Mucosa of stomach (tissue), 1 donor: Measurements from ENCODE around the gene XXYLT1.
"Not testable (repeated sequence)": the region's sequence is repeated elsewhere in the genome, so short reads cannot be mapped to it uniquely, and the experiment has no call there.

Source experiments
- H3K27me3 ChIP-seq: one replicate; pipeline ENCODE4 v1.7.0; 2013; ENCODE audit warnings: mild to moderate bottlenecking, low read length; ENCODE audit not compliant: control insufficient read depth, insufficient read depth
- H3K36me3 ChIP-seq: one replicate; pipeline ENCODE4 v1.7.0; 2013; ENCODE audit warnings: low read length; ENCODE audit not compliant: control insufficient read depth, insufficient read depth
- H3K4me1 ChIP-seq: one replicate; pipeline ENCODE4 v1.7.0; 2013; ENCODE audit warnings: mild to moderate bottlenecking, low read length; ENCODE audit not compliant: control insufficient read depth, insufficient read depth
- H3K4me3 ChIP-seq: one replicate; pipeline ENCODE4 v1.7.0; 2013; ENCODE audit warnings: low read length
- H3K9ac ChIP-seq: one replicate; pipeline ENCODE4 v1.7.0; 2013; ENCODE audit warnings: mild to moderate bottlenecking, low read length, moderate library complexity
- H3K9me3 ChIP-seq: one replicate; pipeline ENCODE4 v1.7.0; 2013; ENCODE audit warnings: mild to moderate bottlenecking, low read length, moderate library complexity; ENCODE audit not compliant: control insufficient read depth
- donor health status: Pancreatic carcinoma.

Gene XXYLT1

GRCh38 chr3:195270817-195271409 lies at the start of gene XXYLT1:
XXYLT1 (minus strand) TSS chr3:195271159; CDS start chr3:195271058, 101 bp downstream.
- Histone ChIP-seq H3K9me3 (no peaks in the 10 kb centered on the region), H3K27me3 (no peaks in the 10 kb centered on the region), H3K4me1 (peaks cover 24% of the 10 kb centered on the region), H3K36me3 (no peaks in the 10 kb centered on the region), H3K4me3 (peak within 1 kb of the TSS; percentile 57), H3K9ac (peak within 1 kb of the TSS; percentile 58)

GRCh38 chr3:195319060-195319459 lies 48.1 kb upstream of the XXYLT1 start:
- Histone ChIP-seq H3K4me1 (no peaks in the 10 kb centered on the region), H3K36me3 (no peaks in the 10 kb centered on the region), H3K4me3 (no peak overlapping the region), H3K9me3 (no peaks in the 10 kb centered on the region), H3K9ac (no peak overlapping the region), H3K27me3 (no peaks in the 10 kb centered on the region)

GRCh38 chr3:195312714-195313113 lies 41.8 kb upstream of the XXYLT1 start:
- H3K27me3 ChIP-seq = no peaks in the 10 kb centered on the region
- H3K36me3 ChIP-seq = no peaks in the 10 kb centered on the region
- no peaks in the 10 kb centered on the region for H3K4me1 ChIP-seq
- H3K9ac ChIP-seq = no peak overlapping the region
- H3K4me3 ChIP-seq = no peak overlapping the region
- H3K9me3 ChIP-seq = no peaks in the 10 kb centered on the region

- Histone ChIP-seq H3K4me3 (no peak overlapping the region), H3K4me1 (no peaks in the 10 kb centered on the region), H3K36me3 (no peaks in the 10 kb centered on the region)
These were observed 36.8 kb upstream of the XXYLT1 start for GRCh38 chr3:195307711-195308110.

GRCh38 chr3:195306369-195306768 lies 35.4 kb upstream of the XXYLT1 start:
- Histone ChIP-seq H3K27me3 (no peaks in the 10 kb centered on the region), H3K4me1 (no peaks in the 10 kb centered on the region), H3K9me3 (no peaks in the 10 kb centered on the region), H3K9ac (no peak overlapping the region), H3K36me3 (no peaks in the 10 kb centered on the region), H3K4me3 (no peak overlapping the region)

More at GRCh38 chr3:195307711-195308110, 36.8 kb upstream of the XXYLT1 start:
- Histone ChIP-seq H3K27me3 (no peaks in the 10 kb centered on the region), H3K9me3 (no peaks in the 10 kb centered on the region), H3K9ac (no peak overlapping the region)

- H3K4me3 ChIP-seq = no peak overlapping the region
- H3K36me3 ChIP-seq = no peaks in the 10 kb centered on the region
- no peaks in the 10 kb centered on the region for H3K27me3 ChIP-seq
- no peaks in the 10 kb centered on the region for H3K4me1 ChIP-seq
- H3K9ac ChIP-seq = no peak overlapping the region
- H3K9me3 ChIP-seq = no peaks in the 10 kb centered on the region
These were observed 31.5 kb upstream of the XXYLT1 start for GRCh38 chr3:195302431-195302830.

GRCh38 chr3:195297446-195297845 lies 26.5 kb upstream of the XXYLT1 start:
- no peaks in the 10 kb centered on the region for H3K9me3 ChIP-seq
- no peaks in the 10 kb centered on the region for H3K4me1 ChIP-seq
- H3K9ac ChIP-seq = no peak overlapping the region
- H3K27me3 ChIP-seq = no peaks in the 10 kb centered on the region
- H3K4me3 ChIP-seq = no peak overlapping the region
- no peaks in the 10 kb centered on the region for H3K36me3 ChIP-seq

GRCh38 chr3:195296662-195297061 lies 25.7 kb upstream of the XXYLT1 start:
- H3K36me3 ChIP-seq = no peaks in the 10 kb centered on the region

GRCh38 chr3:195291121-195291520 lies 20.2 kb upstream of the XXYLT1 start:
- Histone ChIP-seq H3K9me3 (no peaks in the 10 kb centered on the region), H3K36me3 (no peaks in the 10 kb centered on the region), H3K9ac (no peak overlapping the region), H3K4me3 (no peak overlapping the region), H3K4me1 (no peaks in the 10 kb centered on the region), H3K27me3 (no peaks in the 10 kb centered on the region)

More at GRCh38 chr3:195296662-195297061, 25.7 kb upstream of the XXYLT1 start:
- no peaks in the 10 kb centered on the region for H3K9me3 ChIP-seq
- H3K4me3 ChIP-seq = no peak overlapping the region
- no peak overlapping the region for H3K9ac ChIP-seq
- no peaks in the 10 kb centered on the region for H3K27me3 ChIP-seq
- H3K4me1 ChIP-seq = no peaks in the 10 kb centered on the region

- H3K4me3 ChIP-seq, H3K9ac ChIP-seq, H3K9me3 ChIP-seq, H3K36me3 ChIP-seq, H3K4me1 ChIP-seq, H3K27me3 ChIP-seq: not testable (repeated sequence)
These were observed 19.7 kb upstream of the XXYLT1 start for GRCh38 chr3:195290643-195291042.

- no peaks in the 10 kb centered on the region for H3K36me3 ChIP-seq
- no peak overlapping the region for H3K4me3 ChIP-seq
- no peak overlapping the region for H3K9ac ChIP-seq
These were observed 15.3 kb upstream of the XXYLT1 start for GRCh38 chr3:195286115-195286872.

GRCh38 chr3:195285372-195285771 lies 14.4 kb upstream of the XXYLT1 start:
- Histone ChIP-seq H3K36me3 (no peaks in the 10 kb centered on the region), H3K4me1 (no peaks in the 10 kb centered on the region), H3K9me3 (no peaks in the 10 kb centered on the region), H3K4me3 (no peak overlapping the region), H3K9ac (no peak overlapping the region), H3K27me3 (no peaks in the 10 kb centered on the region)

More at GRCh38 chr3:195286115-195286872, 15.3 kb upstream of the XXYLT1 start:
- Histone ChIP-seq H3K27me3 (no peaks in the 10 kb centered on the region), H3K4me1 (no peaks in the 10 kb centered on the region), H3K9me3 (no peaks in the 10 kb centered on the region)
